ENCODE measurements around the gene INO80E. TPM values are rescaled to one million over a fixed set of nuclear protein-coding genes. Genes with fewer than 3 reads are reported as not detected.

Gene INO80E, protein sequence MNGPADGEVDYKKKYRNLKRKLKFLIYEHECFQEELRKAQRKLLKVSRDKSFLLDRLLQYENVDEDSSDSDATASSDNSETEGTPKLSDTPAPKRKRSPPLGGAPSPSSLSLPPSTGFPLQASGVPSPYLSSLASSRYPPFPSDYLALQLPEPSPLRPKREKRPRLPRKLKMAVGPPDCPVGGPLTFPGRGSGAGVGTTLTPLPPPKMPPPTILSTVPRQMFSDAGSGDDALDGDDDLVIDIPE
- total RNA-seq = 10 to 100 TPM; 46.6 to 85.8 (median 75.9) TPM

DNA sequence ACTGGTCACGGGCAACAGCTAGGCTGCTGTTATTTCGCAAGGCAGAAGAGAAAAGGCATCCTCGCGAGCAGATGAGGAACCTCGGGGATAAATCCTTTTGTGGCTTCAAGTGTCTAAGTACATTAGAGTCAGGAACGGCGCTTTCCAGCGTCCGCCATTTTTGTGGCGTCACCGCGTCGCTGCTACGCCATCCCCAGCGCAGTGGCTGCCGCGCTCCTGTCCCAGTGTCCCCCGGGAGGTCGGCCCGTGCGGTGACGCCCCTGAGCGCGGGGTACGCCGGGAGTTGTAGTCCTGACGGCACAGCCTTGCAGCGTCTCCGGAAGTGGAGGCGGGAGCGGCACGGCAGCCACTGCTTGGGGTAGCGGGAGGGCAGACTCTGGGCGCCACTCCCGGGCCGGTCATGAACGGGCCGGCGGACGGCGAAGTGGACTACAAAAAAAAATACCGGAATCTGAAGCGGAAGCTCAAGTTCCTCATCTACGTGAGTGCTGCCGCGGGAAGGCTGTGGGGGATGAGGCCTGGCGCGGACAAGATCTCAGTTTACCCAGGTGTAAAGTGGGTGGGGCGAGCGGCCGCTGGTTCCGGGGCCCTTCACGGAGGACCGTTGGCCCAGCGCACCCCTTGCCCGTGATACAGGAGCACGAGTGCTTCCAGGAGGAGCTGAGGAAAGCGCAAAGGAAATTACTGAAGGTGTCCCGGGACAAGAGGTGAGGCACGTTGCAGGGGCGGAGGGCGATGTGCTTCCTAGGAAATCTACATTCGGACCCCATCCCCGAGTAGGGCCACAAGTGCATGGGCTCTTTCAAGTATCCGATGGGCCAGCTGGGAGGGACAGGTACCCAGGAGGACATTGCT lies at the start of gene INO80E:
Gene INO80E, plus strand, starts transcription at position 331 of the 855 bp plus-strand sequence. Its CDS starts 70 bp downstream, at position 401.
- Histone ChIP-seq H3K27ac (peak within 1 kb of the TSS; percentile 93 to 98 (median 95)), H3K4me3 (peak within 1 kb of the TSS; percentile 59 to 84 (median 82)), H3K27me3 (no peaks in the 10 kb centered on the region), H3K36me3 (peaks cover 0 to 48% (median 1%) of the 10 kb centered on the region in 3 donors), H3K9me3 (no peaks in the 10 kb centered on the region), H3K4me1 (peaks cover 0 to 23% (median 2%) of the 10 kb centered on the region in 4 donors)
- TF ChIP-seq POLR2A (IDR thresholded peaks at IDR 0.05) = peak; percentile 39 to 45
- TF ChIP-seq, protein P1, sequence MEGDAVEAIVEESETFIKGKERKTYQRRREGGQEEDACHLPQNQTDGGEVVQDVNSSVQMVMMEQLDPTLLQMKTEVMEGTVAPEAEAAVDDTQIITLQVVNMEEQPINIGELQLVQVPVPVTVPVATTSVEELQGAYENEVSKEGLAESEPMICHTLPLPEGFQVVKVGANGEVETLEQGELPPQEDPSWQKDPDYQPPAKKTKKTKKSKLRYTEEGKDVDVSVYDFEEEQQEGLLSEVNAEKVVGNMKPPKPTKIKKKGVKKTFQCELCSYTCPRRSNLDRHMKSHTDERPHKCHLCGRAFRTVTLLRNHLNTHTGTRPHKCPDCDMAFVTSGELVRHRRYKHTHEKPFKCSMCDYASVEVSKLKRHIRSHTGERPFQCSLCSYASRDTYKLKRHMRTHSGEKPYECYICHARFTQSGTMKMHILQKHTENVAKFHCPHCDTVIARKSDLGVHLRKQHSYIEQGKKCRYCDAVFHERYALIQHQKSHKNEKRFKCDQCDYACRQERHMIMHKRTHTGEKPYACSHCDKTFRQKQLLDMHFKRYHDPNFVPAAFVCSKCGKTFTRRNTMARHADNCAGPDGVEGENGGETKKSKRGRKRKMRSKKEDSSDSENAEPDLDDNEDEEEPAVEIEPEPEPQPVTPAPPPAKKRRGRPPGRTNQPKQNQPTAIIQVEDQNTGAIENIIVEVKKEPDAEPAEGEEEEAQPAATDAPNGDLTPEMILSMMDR (IDR thresholded peaks at IDR 0.05) = no peak
- peak; percentile 97 to 100 (median 99) for DNase-seq

DNA sequence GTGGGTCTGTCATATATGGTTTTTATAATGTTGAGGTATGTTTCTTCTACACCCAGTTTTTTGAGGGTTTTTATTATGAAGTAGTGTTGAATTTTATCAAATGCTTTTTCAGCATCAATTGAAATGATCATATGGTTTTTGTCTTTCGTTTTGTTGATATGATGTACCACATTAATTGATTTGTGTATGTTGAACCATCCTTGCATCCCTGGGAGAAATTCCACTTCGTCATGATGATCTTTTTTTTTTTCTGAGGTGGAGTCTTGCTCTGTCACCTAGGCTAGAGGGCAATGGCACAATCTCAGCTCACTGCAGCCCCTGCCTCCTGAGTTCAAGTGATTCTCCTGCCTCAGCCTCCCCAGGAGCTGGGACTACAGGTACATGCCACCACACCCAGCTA lies 48.1 kb upstream of the INO80E start:
- no peak overlapping the region for H3K27ac ChIP-seq

DNA sequence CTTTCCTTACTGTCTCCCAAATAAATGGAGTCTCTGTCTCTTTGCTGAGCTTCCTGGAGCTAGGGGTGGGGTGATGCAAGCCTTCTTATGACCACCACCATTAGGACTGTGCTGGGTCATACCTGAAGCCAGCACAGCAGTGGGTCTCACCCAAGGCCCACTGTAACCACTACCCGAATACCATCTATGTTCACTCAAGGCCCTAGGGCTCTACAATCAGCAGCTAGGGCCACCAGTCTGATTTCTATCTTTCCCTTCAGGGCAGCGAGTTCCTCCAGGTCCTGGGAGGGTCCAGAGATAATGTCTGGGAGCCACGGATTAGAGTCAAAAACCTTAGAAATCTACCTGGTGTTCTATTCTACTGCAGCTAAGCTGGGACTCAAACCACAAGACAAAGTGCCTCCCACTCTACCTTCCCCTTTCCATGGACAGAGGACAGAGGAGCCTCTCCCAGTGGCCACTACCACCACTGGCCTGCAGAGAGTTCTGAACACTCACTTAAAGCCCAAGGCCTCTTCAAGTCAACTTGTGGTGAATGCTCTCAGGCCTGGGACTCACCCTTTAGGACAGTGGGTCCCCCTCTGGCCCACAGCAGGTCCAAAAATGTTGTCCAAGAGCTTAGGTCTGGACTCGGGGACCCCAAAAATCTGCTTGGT lies 45.1 kb upstream of the INO80E start:
- DNase-seq = peak in 1 of 3 donors; percentile 15
- H3K27ac ChIP-seq = no peak overlapping the region
- H3K36me3 ChIP-seq = no peaks in the 10 kb centered on the region
- H3K4me3 ChIP-seq = no peak overlapping the region
- no peaks in the 10 kb centered on the region for H3K4me1 ChIP-seq
- TF ChIP-seq, protein P1 (IDR thresholded peaks at IDR 0.05) = no peak
- no peak for TF ChIP-seq POLR2A (IDR thresholded peaks at IDR 0.05)
- H3K9me3 ChIP-seq = no peaks in the 10 kb centered on the region
- no peaks in the 10 kb centered on the region for H3K27me3 ChIP-seq

More for the DNA sequence above, 48.1 kb upstream of the INO80E start:
- no peaks in the 10 kb centered on the region for H3K4me1 ChIP-seq
- no peak overlapping the region for H3K4me3 ChIP-seq
- TF ChIP-seq POLR2A (IDR thresholded peaks at IDR 0.05) = no peak
- TF ChIP-seq, protein P1 (IDR thresholded peaks at IDR 0.05) = no peak
- H3K9me3 ChIP-seq = no peaks in the 10 kb centered on the region
- no peak for DNase-seq
- H3K27me3 ChIP-seq = no peaks in the 10 kb centered on the region
- H3K36me3 ChIP-seq = no peaks in the 10 kb centered on the region

DNA sequence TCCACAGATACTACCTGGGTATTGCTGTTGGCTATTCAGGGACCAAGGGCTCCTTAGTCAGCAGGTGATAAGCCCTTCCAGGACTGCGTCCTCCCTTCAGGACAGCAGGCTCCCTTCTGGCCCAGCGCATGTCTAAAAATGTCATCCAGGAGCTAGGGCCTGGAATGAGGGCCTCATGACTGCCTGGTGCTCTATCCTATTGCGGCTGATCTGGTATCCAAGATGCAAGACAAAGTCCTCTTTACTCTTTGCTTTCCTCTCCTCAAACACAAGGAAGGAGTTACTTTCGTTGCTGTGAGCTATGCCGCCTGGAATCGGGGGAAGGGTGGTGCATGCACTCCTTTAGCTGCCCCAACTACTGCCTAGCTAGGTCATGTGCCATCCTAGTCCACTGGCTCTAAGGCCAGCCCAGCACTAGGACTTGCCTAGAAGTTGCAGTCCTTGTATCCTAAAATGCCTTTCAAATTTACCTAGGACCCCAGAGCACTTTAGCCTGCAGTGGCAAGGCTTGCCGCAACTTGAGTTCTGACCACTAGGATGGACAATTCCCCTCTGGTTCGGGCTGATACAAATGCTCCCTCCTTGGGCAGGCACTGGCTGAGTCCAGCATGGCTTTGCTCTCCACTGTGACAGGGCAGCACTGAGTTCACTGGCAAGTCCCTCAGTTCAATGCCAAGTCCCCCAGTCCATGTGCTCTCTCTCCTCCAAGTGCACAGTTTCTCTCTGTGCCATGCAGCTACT lies 44.2 kb upstream of the INO80E start:
- peak in 1 of 3 donors; percentile 11 for DNase-seq
- Histone ChIP-seq H3K27me3 (no peaks in the 10 kb centered on the region), H3K36me3 (no peaks in the 10 kb centered on the region), H3K4me1 (no peaks in the 10 kb centered on the region), H3K4me3 (no peak overlapping the region), H3K27ac (no peak overlapping the region), H3K9me3 (no peaks in the 10 kb centered on the region)
- no peak for TF ChIP-seq POLR2A (IDR thresholded peaks at IDR 0.05)
- TF ChIP-seq, protein P1 (IDR thresholded peaks at IDR 0.05) = no peak

DNA sequence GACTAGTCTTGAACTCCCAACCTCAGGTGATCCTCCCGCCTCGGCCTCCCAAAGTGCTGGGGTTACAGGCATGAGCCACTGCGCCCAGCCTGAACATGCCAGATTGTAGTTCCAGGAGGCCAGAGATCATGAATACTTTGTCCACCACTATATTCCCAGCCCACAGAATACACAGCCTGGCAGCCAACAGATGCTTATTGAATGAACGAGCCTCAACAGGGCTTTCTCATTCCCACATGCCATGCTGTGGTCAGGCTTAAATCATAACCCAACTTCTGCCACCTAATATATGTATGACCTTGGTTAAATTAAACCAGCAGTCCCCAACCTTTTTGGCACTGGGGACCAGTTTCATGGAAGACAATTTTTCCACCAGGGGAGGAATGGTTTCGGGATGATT lies 37.3 kb upstream of the INO80E start:
- no peak for DNase-seq
- no peaks in the 10 kb centered on the region for H3K9me3 ChIP-seq
- no peak overlapping the region for H3K27ac ChIP-seq
- TF ChIP-seq, protein P1 (IDR thresholded peaks at IDR 0.05) = no peak
- TF ChIP-seq POLR2A (IDR thresholded peaks at IDR 0.05) = no peak
- no peaks in the 10 kb centered on the region for H3K36me3 ChIP-seq
- peaks cover 0 to 7% (median 5%) of the 10 kb centered on the region in 4 donors for H3K4me1 ChIP-seq
- no peaks in the 10 kb centered on the region for H3K27me3 ChIP-seq
- H3K4me3 ChIP-seq = no peak overlapping the region
